ENCODE data around the gene SLC39A11.
A peak's percentile ranks its signal among the peaks of the same experiment; 100 is the strongest.
"Not testable (repeated sequence)": the region's sequence is repeated elsewhere in the genome, so short reads cannot be mapped to it uniquely, and the experiment has no call there.

Gene SLC39A11

DNA sequence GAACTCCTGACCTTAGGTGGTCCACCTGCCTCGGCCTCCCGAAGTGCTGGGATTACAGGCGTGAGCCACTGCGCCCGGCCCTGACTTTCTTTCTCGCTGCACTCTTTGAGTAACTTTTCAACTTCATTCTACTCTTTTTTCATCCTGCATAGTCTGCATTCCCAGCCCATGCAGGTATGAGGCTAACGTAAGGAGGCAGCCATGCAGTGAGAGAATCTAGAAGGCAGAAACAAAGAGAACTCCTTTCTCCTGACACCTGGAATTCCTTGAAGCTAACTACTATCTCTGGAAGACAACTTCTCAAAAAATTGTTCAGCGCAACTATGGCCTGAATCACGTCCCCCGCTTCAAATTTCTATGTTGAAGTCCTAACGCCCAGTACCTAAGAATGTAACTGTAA, 152.0 kb downstream of the SLC39A11 start:
- DNase-seq, result no peak

DNA sequence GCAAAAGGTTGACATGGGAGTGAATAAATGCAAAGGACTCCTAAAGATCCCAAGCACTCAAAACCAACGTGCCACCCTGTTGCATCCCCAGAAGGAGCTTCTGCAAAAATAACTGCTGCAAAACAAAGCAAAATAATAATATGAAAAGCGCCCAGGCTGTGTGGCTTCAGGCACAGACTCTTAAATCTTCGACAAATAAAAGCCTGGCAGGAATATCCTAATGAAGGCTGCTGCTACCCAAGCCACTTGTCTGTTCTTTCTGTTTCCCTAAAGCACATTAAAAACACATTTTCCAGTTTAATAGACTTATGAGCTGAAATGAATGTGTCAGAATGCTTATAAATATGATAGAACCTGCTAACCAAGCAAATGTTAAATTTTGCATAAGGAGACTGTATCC, 154.0 kb downstream of the SLC39A11 start:
- no peak for DNase-seq

DNA sequence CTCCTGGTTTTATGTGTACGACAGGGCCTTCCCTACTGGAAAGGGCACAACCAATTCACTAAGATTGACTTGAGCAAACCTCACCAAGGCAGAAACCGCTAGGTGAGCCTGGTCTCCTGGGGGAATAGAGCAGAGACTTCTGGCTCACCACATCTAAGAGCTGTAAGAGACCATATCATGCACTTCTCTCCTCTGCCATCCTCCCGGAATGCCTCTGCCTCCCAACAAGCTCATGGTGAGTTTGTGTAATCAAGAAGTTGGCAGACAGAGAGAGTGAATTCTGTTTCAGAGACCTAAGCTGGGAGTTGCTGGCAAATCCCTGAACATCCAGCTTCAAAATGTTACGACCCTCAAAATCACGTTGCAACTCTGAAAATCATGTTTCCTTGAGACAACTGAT, 154.8 kb downstream of the SLC39A11 start:
- no peak for DNase-seq

DNA sequence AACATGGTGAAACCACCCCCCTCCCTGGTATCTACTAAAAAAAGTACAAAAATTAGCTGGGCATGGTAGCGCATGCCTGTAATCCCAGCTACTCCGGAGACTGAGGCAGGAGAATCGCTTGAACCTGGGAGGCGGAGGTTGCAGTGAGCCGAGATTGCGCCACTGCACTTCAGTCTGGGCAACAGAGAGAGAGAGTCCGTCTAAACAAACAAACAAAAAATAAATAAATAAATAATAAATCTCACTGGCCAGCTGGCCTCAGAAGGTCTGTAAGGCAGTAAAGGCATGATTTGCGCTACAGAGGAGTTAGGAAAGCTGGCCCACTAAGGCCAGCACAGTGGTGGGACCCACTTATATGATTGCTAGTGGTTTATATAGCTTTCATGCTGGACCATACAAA, 155.2 kb downstream of the SLC39A11 start:
- not testable (repeated sequence) for DNase-seq

DNA sequence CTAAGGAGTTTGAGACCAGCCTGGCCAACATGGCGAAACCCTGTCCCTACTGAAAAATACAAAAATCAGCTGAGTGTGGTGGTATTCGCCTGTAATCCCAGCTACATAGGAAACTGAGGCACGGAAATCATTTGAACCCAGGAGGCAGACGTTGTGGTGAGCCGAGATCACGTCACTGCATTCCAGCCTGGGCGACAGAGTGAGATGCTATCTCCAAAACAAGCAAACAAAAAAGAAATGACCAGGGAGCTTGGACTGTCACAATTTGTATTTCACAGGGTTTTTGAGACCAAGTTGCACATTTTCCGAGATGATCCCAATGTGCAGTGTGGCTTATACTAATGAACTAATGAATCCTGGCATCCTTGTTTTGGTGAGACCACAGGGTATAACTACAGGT, 156.5 kb downstream of the SLC39A11 start:
- no peak for DNase-seq

DNA sequence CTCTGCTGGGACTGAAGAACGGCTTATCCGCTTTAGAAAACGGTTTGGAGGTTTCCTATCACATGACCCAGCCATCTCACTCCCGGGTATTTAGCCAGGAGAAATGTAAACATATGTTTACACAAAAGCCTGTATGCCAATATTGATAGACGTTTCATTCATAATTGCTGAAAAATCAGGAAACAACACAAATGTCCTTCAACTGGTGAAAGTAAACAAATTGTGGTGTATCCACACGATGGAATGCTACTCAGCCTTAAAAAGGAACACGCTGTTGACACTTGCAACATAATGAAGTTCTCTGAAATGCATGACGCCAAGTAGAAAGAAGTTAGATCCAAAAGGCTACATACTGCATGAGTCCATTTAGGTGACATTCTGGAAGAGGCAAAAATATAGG, 157.6 kb downstream of the SLC39A11 start:
- no peak for DNase-seq

DNA sequence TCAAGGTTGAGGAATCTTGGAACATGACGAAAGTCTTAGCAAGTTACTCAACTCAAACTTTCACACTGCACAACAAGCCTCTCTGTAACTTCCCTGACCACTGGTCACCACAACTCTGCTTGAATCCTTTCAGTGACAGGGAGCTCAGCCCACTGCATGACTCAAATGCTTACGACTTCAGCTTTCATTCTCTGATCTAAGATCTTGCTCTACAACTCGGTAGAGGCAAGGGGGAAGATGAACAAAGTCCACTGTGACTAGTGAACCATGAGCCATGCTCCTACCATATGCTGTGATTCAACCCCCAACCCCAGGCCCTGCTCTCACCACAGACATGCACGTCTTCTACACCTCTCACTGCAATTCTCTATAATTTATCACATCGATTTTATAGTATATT, 160.9 kb downstream of the SLC39A11 start:
- DNase-seq, result peak; percentile 26 to 76

DNA sequence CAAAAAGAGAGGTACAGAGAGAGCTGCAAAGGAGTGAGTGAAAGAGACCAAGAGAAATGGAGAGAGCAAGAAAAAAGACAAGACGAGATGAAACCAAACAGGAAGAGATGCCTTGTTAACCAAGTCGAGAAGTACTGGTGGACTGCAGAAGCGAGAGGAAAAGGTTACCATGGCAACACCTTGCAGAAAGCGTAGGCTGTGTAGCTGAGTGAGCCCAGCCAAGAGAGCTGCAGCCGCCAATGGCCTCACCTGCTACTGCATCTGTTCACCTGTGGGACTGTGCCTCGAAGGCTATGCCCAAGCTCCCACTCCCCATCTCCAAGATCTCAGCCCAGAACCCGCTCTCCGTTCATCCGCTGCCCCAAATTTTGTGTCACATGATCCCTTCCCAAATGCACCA, 161.3 kb downstream of the SLC39A11 start:
- no peak for DNase-seq

DNA sequence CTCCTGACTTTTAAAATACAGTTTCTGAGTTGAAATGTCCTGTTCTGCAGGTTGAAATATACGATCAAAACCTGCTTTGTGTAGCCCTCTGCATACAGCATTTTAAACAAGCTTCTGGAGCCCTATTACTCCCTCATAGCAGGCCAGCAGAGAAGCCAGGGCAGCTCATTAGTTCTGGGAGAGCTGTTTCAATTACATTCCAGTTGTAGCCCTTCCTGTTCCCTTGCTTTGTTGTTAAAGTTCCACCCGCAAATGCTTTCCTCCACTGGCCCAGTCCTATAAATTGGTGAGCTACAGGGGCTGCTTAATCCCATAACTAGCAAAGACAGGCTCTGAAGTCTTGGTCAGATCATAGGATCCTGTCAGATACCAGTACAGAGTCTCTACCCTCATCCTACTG, 162.5 kb downstream of the SLC39A11 start:
- DNase-seq, result no peak

DNA sequence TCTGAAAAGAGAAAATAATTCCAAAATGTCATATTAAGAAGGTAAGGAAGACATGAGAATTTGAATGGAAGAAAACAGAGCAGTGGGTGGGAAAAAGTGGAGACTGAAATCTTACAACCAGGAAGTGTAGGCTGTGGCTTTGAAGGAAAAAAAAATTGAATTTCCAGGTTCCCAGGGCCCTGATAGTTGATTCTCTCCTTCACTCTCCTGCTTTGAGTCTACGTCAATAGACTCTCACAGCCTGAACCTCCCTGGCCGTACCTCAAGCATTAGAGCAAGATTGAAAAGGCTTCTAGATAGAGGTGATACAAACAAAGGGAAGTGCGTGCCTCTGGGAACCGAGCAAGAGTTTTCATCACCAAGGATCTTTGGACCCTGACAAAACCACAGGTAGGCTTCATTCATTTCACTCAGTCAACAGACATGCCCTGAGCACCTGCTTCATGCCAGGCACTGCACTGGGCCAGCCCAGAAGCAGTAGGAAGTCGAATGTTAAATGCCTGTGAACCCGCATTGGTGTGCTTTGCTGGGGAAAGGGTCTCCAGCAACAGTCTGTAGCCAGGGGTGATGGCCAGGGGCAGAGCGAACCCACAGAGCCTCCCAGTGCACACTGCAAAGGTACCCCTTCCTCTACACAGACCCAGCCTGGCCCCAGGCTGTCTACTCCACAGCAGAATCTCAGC, 163.9 kb downstream of the SLC39A11 start:
- no peak for DNase-seq

DNA sequence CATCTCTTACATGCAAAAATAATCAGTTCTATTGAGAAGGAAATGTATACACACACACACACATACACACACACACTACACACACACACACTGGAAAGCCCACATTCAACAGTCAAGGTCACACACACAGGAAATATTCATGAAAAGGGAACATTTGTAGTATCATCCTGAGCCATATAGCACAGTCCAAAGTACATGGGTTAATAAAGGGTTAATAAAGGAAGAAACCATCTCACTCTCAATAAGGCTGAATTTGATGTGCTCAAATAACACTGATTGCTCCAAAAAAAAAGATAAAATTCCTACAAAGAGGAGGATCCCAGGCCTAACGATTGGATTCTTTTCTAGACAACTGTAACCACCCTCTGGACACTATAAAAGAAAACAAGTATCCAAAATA, 164.7 kb downstream of the SLC39A11 start:
- no peak for DNase-seq

DNA sequence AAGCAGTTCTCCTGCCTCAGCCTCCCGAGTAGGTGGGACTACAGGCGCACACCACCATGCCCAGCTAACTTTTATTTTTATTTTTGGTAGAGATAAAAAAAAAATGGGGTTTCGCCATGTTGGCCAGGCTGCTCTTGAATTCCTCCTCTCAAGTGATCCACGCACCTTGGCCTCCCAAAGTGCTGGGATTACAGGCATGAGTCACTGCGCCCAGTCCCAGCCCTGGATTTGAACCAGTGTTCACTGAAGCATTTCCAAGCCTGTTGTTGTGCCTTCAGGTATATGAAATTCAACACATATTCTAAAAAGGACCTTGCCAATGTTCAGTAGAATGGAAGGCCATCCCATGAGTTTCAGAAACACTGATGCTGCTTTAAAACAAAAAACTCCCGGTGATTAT, 165.3 kb downstream of the SLC39A11 start:
- no peak for DNase-seq

DNA sequence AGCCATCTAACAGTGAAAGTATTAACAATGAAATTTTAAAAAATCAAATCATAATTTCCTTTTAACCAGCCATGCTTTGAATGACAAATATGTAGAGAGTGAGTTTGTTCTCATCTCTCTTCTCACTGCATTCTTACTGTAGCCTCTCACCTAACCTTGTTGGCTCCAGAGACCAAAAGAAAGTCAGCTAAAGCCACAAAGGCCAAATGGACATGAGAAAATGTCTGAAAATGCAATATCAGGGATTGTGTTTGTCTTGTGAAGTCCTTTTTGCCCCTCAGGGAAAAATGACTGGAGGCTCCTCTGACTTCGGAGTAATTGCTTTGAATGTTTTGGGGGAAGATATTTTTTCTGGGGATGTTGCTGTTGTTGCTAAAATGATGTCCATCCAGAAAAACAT, 166.3 kb downstream of the SLC39A11 start:
- no peak for DNase-seq

DNA sequence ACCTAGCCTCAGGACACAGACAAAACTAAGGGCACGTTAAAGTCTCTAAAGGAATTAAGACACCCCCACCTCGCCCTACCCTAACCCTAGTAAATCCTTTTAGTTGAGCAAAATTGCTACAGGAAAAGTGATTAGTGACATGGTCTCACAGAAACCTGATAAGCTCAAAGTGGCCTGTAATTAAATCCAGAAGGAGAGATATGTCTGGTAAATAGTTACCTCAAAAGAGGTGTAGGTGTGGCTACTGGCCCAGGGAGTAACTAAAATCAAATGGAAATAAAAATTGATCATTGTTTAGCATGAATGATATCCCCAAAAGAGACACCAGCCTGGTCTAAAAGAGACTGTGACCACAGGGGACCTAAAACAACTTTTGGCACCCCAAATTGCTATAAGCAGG, 168.3 kb downstream of the SLC39A11 start:
- no peak for DNase-seq

DNA sequence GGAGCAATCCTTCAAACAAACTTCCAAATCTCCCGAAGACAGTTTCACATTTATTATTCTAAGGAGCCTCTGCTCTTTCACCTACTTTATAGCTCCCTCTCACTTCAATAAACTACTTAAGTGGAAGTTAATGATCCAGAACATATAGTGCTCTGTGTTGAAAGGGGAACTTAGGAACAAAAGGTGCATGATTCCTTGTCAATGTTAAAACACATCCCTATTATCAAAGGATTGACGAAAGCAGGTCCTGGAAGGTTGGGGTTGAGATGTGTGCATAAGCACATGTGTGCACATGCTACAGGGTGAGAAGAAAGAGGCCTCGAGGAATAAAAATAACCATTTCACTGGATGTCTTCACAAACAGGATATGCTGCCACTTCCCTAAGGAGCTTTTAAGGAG, 170.3 kb downstream of the SLC39A11 start:
- DNase-seq, result no peak

DNA sequence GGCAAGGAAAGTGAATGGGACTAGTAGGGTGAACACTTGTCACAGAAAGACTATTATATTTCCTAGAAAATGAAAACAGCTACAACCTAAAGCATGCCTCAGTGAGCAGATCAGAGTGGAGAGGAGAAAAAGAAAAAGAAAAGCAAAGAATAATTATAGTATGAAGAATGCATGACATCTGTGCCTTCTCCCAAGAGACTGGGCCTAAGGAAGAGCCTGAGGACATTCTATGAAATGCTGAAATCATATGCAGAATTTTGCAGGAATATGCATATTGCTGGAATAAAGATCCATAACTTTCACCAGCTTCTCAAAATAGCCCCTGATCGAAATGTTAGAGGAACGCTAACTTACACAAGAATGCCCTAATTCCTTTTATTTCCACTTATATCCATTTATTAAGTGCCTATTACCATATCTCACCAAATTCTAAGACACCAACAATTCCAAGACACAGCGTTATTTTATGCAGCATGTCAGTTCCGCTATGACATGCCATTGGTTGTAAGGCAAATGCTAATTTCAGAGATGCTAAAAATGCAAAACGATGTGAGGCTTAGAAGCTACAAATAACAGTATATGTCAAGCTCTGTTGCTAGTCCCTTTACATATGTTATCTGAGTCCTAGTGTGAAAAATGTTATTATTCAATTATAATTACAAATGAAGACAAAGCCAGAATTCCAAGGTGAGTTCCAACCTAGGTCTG, 171.0 kb downstream of the SLC39A11 start:
- no peak for DNase-seq

DNA sequence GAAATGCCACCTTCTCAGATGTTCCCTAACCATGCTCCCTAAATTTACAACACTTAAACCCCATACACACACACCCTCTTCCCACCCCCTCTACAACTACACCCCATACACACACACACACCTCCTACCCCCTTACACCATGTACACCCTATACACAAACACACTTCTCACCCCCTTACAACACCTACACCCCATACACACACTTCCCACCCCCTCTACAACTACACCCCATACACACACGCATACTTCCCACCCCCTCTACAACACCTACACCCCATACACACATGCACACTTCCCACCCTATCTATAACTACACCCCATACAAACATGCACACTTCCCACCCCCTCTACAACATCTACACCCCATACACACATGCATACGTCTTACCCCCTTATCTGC, 172.0 kb downstream of the SLC39A11 start:
- DNase-seq, result no peak

DNA sequence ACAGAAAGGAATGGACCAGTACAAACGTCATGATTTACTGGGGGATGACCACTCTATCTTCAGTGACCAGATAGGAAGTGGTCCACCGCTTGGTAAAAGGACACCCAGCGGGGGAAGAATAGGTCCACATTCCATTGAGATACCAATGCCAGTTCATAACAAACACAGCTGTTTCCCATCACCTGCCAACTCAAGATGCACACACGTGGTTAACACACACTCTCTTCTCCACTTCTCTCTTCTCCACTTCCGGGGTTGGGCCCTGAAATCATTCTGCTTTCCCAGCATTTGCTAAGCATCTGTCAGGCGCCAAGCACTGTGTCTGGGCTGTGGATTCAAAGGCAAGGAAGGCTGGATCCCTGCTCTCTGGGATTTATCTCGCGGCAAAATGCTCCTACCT, 175.5 kb downstream of the SLC39A11 start:
- DNase-seq, result no peak

DNA sequence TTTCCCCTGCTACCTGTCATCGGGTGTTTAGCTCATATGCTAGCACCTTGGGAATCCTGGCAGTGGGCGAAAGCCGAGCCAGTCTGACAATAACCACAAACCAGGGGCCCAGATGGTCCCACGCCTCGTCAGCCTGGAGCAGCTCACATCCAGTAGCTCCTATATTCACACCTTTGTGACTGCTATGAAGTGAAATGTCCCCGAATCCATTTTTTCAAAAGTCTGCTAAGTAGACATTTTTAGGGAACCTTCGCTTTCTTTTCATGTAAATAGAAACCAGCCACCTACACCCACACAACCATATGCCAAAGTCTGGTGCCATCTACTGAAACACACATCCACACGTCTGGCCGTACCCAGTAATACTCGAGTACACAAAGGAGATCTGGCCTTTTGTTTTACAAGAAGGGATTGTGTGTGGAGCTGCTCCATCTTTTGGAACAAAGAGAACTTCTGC, 176.8 kb downstream of the SLC39A11 start:
- no peak for DNase-seq

DNA sequence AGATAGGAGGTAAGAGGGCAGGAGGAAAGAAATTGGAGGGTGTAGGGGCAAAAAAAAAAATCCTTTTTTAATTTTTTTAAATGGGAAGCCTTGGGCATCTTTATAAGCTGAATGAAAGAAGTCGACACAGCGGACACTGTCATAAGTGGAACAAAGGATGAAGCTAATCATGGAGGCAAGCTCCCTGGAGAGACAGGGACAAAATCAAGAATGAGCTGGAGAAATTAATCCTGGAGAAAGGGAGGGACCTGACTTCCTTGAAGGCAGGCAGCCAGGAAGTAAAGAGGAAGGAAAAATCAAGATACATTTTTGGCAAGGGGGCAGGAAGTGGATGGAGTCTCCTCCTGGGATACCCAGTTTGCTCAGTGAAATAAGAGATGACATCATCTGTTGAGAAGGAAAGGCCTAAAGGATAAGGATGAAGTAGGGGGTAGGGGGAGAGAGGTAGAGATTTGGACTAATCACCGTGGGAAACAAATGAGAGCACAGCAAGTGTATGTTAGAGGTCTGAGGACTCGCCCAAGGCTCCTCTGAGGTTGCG, 179.3 kb downstream of the SLC39A11 start:
- no peak for DNase-seq

DNA sequence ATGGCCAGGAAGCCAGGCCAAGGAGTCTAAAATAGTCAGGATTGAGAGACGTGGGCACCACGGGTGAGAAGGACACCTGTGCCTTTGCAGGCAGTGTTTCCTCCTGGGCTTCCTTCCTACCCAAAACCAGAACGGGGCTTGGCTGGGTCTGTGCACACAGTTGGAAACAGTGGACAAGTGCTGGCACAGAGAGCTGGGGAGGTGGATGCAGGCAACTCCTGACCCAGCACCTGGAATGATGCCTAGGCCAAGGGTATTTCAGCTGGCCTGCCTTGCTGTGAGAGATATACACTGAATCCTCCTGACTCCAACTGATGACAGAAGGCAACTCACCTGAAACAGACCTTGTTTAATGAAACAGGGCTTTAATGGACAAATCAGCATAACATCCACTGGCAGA, 186.2 kb downstream of the SLC39A11 start:
- DNase-seq, result no peak

DNA sequence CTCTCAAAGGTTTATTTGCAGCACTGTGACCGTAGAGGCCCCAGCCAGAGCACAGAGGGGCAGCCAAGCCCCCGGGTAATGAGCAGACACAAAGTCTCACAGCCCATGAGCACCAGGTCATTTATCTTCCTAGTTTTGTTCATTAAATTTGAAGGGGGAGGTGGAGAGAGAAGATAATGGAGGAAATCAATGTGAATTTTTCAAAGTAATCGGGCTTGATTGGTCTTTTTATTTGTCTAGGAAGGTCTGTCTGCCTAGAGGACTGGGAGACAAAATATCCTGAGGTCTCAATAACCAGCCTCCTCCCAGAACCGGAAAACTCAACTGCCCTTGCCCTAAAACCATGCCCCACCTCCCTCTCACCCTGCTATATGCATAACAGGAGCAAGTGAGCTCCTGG, 189.0 kb downstream of the SLC39A11 start:
- no peak for DNase-seq

DNA sequence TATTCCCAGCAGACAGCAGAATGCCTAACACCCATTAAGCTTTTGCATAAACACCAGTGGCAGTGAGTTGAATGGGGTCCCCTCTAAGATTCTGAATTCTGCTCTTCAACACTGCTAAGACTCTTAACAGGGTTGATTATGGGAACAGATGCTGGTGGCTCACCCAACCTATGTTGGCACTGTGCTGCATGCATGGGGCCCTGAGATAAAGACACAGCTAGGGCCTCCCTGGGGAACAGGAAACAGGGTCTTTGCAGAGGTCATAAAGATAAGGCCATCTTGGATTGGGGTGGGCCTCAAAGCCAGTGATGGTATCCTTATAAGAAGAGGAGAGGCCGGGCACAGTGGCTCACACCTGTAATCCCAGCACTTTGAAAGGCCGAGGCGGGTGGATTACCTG, 190.8 kb downstream of the SLC39A11 start:
- no peak for DNase-seq

DNA sequence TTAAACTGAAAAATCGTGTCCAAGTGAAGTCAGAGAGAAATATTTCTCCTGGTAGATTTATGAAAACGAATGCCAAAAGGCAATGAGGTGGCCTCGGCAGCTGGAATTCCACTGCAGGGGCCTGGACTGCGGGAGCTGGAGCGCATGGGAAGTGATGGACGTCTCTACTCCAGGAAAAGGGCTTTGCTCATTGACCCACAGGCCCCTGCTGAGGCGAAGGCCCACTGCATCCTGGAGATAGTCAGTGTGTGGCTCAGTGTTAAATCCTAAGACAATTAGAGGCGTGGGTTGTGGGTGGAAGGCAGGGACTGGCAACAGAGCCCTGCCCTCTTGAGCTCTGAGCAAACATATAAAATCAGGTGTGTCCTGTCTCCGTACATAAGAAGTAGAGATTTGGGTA, 191.4 kb downstream of the SLC39A11 start:
- no peak for DNase-seq

DNA sequence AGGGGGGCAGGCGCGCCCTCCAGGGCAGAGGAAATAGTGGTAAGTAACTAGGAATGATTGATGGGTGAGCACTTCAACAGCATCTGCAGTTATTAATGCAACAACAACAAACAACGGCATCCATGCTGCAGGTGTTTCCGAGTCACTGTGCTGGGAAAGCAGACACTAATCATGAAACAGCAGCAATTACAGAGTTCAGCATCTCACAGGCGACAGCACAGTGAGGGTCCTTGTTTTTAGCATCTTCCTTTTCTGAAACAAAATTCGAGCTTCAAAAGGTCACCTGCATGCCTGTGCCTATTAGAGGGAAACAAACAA, 191.9 kb downstream of the SLC39A11 start:
- DNase-seq, result no peak

Measured in inflammatory macrophage treated with lipopolysaccharide for 1 hour (primary cell).